HepG2 (cell line): ENCODE data around the gene TMEM139. TPM values are rescaled to one million over a fixed set of nuclear protein-coding genes. Genes with fewer than 3 reads are reported as not detected.

ENCODE experiments used
- ATAC-seq: fragments of 200-7000 bp; cut with Tn5 transposase; 3 replicates; pipeline ENCODE4 v1.9.1; 2020; ENCODE audit warnings: mild to moderate bottlenecking, moderate library complexity
- BruUV-seq: library from RNA; stranded (reverse); fragments of 400-500 nt; replicated peaks from 2 replicates; lab custom pipeline; 2021; lab: Mats Ljungman, UMichigan
- CTCF ChIA-PET: fragments of 300-600 bp; formaldehyde crosslinking; extraction: SDS; loops from one replicate; lab custom pipeline; 2021; ENCODE audit warnings: low total read pairs, inconsistent platforms, low intra/inter-chr PET ratio; lab: Yijun Ruan, JAX
- POLR2A ChIA-PET: fragments of 350-600 bp; sonication (Branson Sonifier 250); formaldehyde crosslinking; loops from one replicate; lab custom pipeline; 2020; ENCODE audit warnings: antibody characterized with exemption, inconsistent platforms; lab: Yijun Ruan, JAX
- DNase-seq: peaks from one replicate; pipeline ENCODE4 v3.0.0-alpha.2; 2015; ENCODE audit warnings: low spot score
- FAIRE-seq: peaks from 3 replicates; lab custom pipeline; 2011; peaks lifted over from hg19 to GRCh38; lab: Jason Lieb, UNC
- H2AFZ ChIP-seq: one replicate; pipeline ENCODE4 v1.6.1; 2011; ENCODE audit warnings: low read length, inconsistent platforms
- H3K27ac ChIP-seq: fragments of 300-600 bp; 3 replicates; pipeline ENCODE4 v1.8.0; 2011; ENCODE audit warnings: mixed run types, mild to moderate bottlenecking, mixed read lengths, low read length, inconsistent platforms; ENCODE audit not compliant: insufficient read depth; ENCODE audit errors: extremely low read length
- H3K27me3 ChIP-seq, 2 experiments: fragments of 200-600 bp in 1 of 2; 2 replicates in 1 of 2; 3 replicates in 1 of 2; pipeline versions ENCODE4 v1.6.0 to v1.8.0; 2011; ENCODE audit warnings: low read length in 2 of 2, mild to moderate bottlenecking in 2 of 2, moderate library complexity in 2 of 2, inconsistent platforms in 1 of 2; ENCODE audit not compliant: insufficient read depth in 2 of 2, control insufficient read depth in 1 of 2
- H3K36me3 ChIP-seq, 2 experiments: fragments of 200-600 bp in 1 of 2; replicated peaks in 1 of 2; 2 replicates in 1 of 2; 3 replicates in 1 of 2; pipeline versions ENCODE4 v1.5.1 to v1.8.0; 2011; ENCODE audit warnings: low read length in 2 of 2, inconsistent platforms in 1 of 2; ENCODE audit not compliant: insufficient read depth in 2 of 2, control insufficient read depth in 1 of 2
- H3K4me1 ChIP-seq: 2 replicates; pipeline ENCODE4 v1.5.1; 2012; ENCODE audit warnings: low read length, inconsistent platforms; ENCODE audit not compliant: insufficient read depth
- H3K4me2 ChIP-seq: 2 replicates; pipeline ENCODE4 v1.6.0; 2011; ENCODE audit warnings: low read depth, low read length, inconsistent platforms
- H3K4me3 ChIP-seq, 3 experiments: fragments of 200-600 bp in 1 of 3; sonication (generic), shearing (Covaris generic) in 1 of 3; replicated peaks in 1 of 3; 2 replicates each; pipeline ENCODE4 v1.5.1; 2011 to 2016; ENCODE audit warnings: low read length in 3 of 3, inconsistent platforms in 2 of 3, low read depth in 2 of 3, mild to moderate bottlenecking in 2 of 3, control low read depth in 1 of 3, mixed read lengths in 1 of 3; ENCODE audit not compliant: insufficient read depth in 1 of 3
- H3K79me2 ChIP-seq: one replicate; pipeline ENCODE4 v1.6.1; 2011; ENCODE audit warnings: low read length, inconsistent platforms; ENCODE audit not compliant: insufficient read depth
- H3K9ac ChIP-seq: 2 replicates; pipeline ENCODE4 v1.6.0; 2011; ENCODE audit warnings: mild to moderate bottlenecking, low read depth, low read length, inconsistent platforms; ENCODE audit not compliant: insufficient read depth
- H3K9me3 ChIP-seq: 2 replicates; pipeline ENCODE4 v1.5.1; 2012; ENCODE audit warnings: mild to moderate bottlenecking, low read length
- H4K20me1 ChIP-seq: 2 replicates; pipeline ENCODE4 v1.6.0; 2011; ENCODE audit warnings: inconsistent platforms, mild to moderate bottlenecking, low read length, moderate library complexity; ENCODE audit not compliant: insufficient read depth
- GATA4 ChIP-seq: sonication (generic); IDR thresholded peaks from 2 replicates; pipeline ENCODE4 v1.6.1; 2016; ENCODE audit warnings: antibody characterized with exemption, low read depth, borderline replicate concordance
- HOXA3 ChIP-seq: sonication (generic); formaldehyde crosslinking; IDR thresholded peaks from 2 replicates; pipeline ENCODE4 v1.5.0; 2020; ENCODE audit warnings: missing genetic modification reagents
- KDM2A ChIP-seq: sonication (generic); formaldehyde crosslinking; IDR thresholded peaks from 2 replicates; pipeline ENCODE4 v1.4.0; 2020; ENCODE audit warnings: low read depth, missing genetic modification reagents, borderline replicate concordance
- PPARG ChIP-seq: conservative IDR thresholded peaks from 2 replicates; pipeline ENCODE4 v1.6.1; 2016; ENCODE audit warnings: missing biosample characterization, missing genetic modification reagents
- RXRB ChIP-seq: IDR thresholded peaks from 2 replicates; pipeline ENCODE4 v1.6.1; 2016; ENCODE audit warnings: borderline replicate concordance, missing genetic modification reagents, missing compliant biosample characterization
- SMC3 ChIP-seq: IDR thresholded peaks from 2 replicates; pipeline ENCODE4 v1.6.1; 2011; ENCODE audit warnings: low read length, improper control_type of control experiment
- SOX5 ChIP-seq: IDR thresholded peaks from 2 replicates; pipeline ENCODE4 v1.6.1; 2016; ENCODE audit warnings: borderline replicate concordance
- SP140L ChIP-seq: sonication (generic); formaldehyde crosslinking; IDR thresholded peaks from 2 replicates; pipeline ENCODE4 v1.4.0; 2020; ENCODE audit warnings: missing genetic modification reagents, borderline replicate concordance
- YEATS4 ChIP-seq: sonication (generic); formaldehyde crosslinking; IDR thresholded peaks from 2 replicates; pipeline ENCODE4 v1.4.0; 2020; ENCODE audit warnings: missing genetic modification reagents, borderline replicate concordance
- ZMYM4 ChIP-seq: sonication (generic); formaldehyde crosslinking; IDR thresholded peaks from 2 replicates; pipeline ENCODE4 v1.8.1; 2023; ENCODE audit warnings: mild to moderate bottlenecking, missing genetic modification reagents
- ZNF333 ChIP-seq: sonication (generic); formaldehyde crosslinking; IDR thresholded peaks from 2 replicates; pipeline ENCODE4 v1.4.0; 2020; ENCODE audit warnings: mild to moderate bottlenecking, missing genetic modification reagents, borderline replicate concordance
- ZNF562 ChIP-seq: sonication (generic); formaldehyde crosslinking; IDR thresholded peaks from 2 replicates; pipeline ENCODE4 v1.8.0; 2022; ENCODE audit warnings: missing genetic modification reagents, borderline replicate concordance
- ZNF747 ChIP-seq: sonication (generic); formaldehyde crosslinking; IDR thresholded peaks from 2 replicates; pipeline ENCODE4 v1.8.1; 2023; ENCODE audit warnings: missing genetic modification reagents, mild to moderate bottlenecking, borderline replicate concordance
- ZSCAN30 ChIP-seq: sonication (generic); formaldehyde crosslinking; IDR thresholded peaks from 2 replicates; pipeline ENCODE4 v1.5.0; 2020; ENCODE audit warnings: mild to moderate bottlenecking, missing genetic modification reagents
- WGBS: methylation state at CpG from one replicate; pipeline ENCODE4 v1.1.6; 2017; ENCODE audit warnings: low lambda C conversion rate; 5-methylcytosine and 5-hydroxymethylcytosine counted together
- in situ Hi-C: cut with HindIII; loops from 2 replicates; pipeline ENCODE4 v1.10.0; 2017; ENCODE audit warnings: low pct_unique_long_range_greater_than_20kb; ENCODE audit not compliant: extremely low pct_ligation_motif_present
- intact Hi-C: fragments of 100-400 bp; cut with micrococcal nuclease; formaldehyde crosslinking; loops from one replicate; pipeline ENCODE4 v1.10.0; 2022; ENCODE audit not compliant: unreplicated experiment
- polyA plus RNA-seq, 8 experiments: library from polyadenylated mRNA; depleted of rRNA in 3 of 8; stranded (reverse) in 7 of 8; unstranded in 1 of 8; fragments of >200 nt; fragmentation: Illumina TruSeq in 4 of 8; extraction: Trizol in 4 of 8; gene quantifications; 2 replicates each; pipeline versions ENCODE4 v1.2.1 to v1.2.3, GENCODE V29; 2011 to 2016; ENCODE audit warnings: low read depth in 4 of 8, missing spikeins in 1 of 8, mixed read lengths in 1 of 8; ENCODE audit not compliant: insufficient read depth in 1 of 8
- total RNA-seq, 5 experiments: library from RNA; depleted of rRNA; stranded (reverse); fragments of >200 nt; fragmentation: Illumina TruSeq; extraction: Trizol; gene quantifications; 2 replicates each; pipeline ENCODE4 v1.2.3, GENCODE V29; 2016; ENCODE audit warnings: low read depth in 1 of 5
- TF ChIP-seq, protein P1 (sequence below): sonication (generic); formaldehyde crosslinking; conservative IDR thresholded peaks from 2 replicates; pipeline ENCODE4 v1.8.0; 2022; ENCODE audit warnings: missing genetic modification reagents
- TF ChIP-seq, protein P2 (sequence below): sonication (generic); formaldehyde crosslinking; IDR thresholded peaks from 2 replicates; pipeline ENCODE4 v1.8.1; 2023; ENCODE audit warnings: mild to moderate bottlenecking, missing genetic modification reagents
- TF ChIP-seq, protein P3 (sequence below): IDR thresholded peaks from 2 replicates; pipeline ENCODE4 v1.6.1; 2016; ENCODE audit warnings: low read depth, missing genetic modification reagents, missing compliant biosample characterization

Gene TMEM139
- total and polyA plus RNA-seq, 2 of the 13 experiments (the other 11 are each of a cell fraction or from before 2014, with no cell fraction given) = 7.9 to 14.0 TPM

DNA sequence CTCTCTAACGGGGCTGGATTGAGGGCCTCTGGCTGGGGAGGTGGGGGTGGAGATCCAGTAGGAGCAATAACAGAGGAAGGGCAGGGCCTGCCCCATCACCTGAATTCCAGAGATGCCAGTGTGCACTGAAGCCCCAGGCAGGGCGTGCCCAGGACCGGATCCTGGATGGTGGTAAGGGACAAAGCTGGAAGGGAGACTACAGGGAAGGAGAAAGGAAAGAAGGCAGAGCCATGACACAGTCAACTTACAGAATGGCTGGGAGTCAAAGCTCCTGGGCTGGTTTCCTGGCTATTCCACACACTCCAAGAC is 666 bp downstream of the TMEM139 start:
- FAIRE-seq (no peak), DNase-seq (peak; percentile 30), ATAC-seq (peak; percentile 37)
- Histone ChIP-seq H4K20me1 (no peaks in the 10 kb centered on the region), H3K79me2 (peaks cover 17% of the 10 kb centered on the region), H3K9me3 (no peaks in the 10 kb centered on the region), H3K27ac (peak overlapping the region; percentile 77), H2AFZ (peak overlapping the region; percentile 49), H3K4me1 (peaks cover 57% of the 10 kb centered on the region), H3K4me3 (peak overlapping the region; percentile 58 to 78 (median 60)), H3K4me2 (peak overlapping the region; percentile 98), H3K27me3 (no peaks in the 10 kb centered on the region; a peak in 1 of 5 replicates), H3K36me3 (no peaks in the 10 kb centered on the region), H3K9ac (peak overlapping the region; percentile 76)
- BruUV-seq = no TSS peak
- intact Hi-C loops = loop anchor here (2.0 kb wide), 3 partner anchors 23 to 95 kb away; partner anchors contain the start of genes GSTK1 and ZYX
- 14% methylated on average over 3 of the region's 3 CpGs for WGBS
- CTCF ChIA-PET = no interaction called here
- in situ Hi-C loops = no loop called here
- POLR2A ChIA-PET = interaction anchor here (1.1 kb wide), 1 partner anchor 22 kb away, joined by 8 read pairs; the partner anchor contains the start of gene GSTK1
- TF ChIP-seq ZNF333 (CRISPR knock-in tag) (no peak), RXRB (CRISPR knock-in tag) (peak; percentile 57; the same call in 1 of the 2 replicates), PPARG (CRISPR knock-in tag) (peak; percentile 95), YEATS4 (no peak), SMC3 (no peak), ZNF747 (no peak), GATA4 (no peak), ZSCAN30 (CRISPR knock-in tag) (no peak), SP140L (no peak), ZMYM4 (CRISPR knock-in tag) (no peak), HOXA3 (CRISPR knock-in tag) (no peak), KDM2A (CRISPR knock-in tag) (no peak), ZNF562 (CRISPR knock-in tag) (no peak), SOX5 (CRISPR knock-in tag) (0 out of 2 replicates have a peak, but pooled peaks have one; percentile 13)
- TF ChIP-seq, protein P1, sequence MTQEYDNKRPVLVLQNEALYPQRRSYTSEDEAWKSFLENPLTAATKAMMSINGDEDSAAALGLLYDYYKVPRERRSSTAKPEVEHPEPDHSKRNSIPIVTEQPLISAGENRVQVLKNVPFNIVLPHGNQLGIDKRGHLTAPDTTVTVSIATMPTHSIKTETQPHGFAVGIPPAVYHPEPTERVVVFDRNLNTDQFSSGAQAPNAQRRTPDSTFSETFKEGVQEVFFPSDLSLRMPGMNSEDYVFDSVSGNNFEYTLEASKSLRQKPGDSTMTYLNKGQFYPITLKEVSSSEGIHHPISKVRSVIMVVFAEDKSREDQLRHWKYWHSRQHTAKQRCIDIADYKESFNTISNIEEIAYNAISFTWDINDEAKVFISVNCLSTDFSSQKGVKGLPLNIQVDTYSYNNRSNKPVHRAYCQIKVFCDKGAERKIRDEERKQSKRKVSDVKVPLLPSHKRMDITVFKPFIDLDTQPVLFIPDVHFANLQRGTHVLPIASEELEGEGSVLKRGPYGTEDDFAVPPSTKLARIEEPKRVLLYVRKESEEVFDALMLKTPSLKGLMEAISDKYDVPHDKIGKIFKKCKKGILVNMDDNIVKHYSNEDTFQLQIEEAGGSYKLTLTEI (CRISPR knock-in tag) = no peak
- TF ChIP-seq, protein P2, sequence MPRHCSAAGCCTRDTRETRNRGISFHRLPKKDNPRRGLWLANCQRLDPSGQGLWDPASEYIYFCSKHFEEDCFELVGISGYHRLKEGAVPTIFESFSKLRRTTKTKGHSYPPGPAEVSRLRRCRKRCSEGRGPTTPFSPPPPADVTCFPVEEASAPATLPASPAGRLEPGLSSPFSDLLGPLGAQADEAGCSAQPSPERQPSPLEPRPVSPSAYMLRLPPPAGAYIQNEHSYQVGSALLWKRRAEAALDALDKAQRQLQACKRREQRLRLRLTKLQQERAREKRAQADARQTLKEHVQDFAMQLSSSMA (CRISPR knock-in tag) = no peak
- TF ChIP-seq, protein P3, sequence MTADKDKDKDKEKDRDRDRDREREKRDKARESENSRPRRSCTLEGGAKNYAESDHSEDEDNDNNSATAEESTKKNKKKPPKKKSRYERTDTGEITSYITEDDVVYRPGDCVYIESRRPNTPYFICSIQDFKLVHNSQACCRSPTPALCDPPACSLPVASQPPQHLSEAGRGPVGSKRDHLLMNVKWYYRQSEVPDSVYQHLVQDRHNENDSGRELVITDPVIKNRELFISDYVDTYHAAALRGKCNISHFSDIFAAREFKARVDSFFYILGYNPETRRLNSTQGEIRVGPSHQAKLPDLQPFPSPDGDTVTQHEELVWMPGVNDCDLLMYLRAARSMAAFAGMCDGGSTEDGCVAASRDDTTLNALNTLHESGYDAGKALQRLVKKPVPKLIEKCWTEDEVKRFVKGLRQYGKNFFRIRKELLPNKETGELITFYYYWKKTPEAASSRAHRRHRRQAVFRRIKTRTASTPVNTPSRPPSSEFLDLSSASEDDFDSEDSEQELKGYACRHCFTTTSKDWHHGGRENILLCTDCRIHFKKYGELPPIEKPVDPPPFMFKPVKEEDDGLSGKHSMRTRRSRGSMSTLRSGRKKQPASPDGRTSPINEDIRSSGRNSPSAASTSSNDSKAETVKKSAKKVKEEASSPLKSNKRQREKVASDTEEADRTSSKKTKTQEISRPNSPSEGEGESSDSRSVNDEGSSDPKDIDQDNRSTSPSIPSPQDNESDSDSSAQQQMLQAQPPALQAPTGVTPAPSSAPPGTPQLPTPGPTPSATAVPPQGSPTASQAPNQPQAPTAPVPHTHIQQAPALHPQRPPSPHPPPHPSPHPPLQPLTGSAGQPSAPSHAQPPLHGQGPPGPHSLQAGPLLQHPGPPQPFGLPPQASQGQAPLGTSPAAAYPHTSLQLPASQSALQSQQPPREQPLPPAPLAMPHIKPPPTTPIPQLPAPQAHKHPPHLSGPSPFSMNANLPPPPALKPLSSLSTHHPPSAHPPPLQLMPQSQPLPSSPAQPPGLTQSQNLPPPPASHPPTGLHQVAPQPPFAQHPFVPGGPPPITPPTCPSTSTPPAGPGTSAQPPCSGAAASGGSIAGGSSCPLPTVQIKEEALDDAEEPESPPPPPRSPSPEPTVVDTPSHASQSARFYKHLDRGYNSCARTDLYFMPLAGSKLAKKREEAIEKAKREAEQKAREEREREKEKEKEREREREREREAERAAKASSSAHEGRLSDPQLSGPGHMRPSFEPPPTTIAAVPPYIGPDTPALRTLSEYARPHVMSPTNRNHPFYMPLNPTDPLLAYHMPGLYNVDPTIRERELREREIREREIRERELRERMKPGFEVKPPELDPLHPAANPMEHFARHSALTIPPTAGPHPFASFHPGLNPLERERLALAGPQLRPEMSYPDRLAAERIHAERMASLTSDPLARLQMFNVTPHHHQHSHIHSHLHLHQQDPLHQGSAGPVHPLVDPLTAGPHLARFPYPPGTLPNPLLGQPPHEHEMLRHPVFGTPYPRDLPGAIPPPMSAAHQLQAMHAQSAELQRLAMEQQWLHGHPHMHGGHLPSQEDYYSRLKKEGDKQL = peak; percentile 12; the same call in 1 of the 2 replicates
